ENCODE data around the gene ATRN. TPM values are rescaled to one million over a fixed set of nuclear protein-coding genes. Genes with fewer than 3 reads are reported as not detected.

ATRN gene
- total and polyA plus RNA-seq, 2 of the 8 experiments (the other 6 are each of a cell fraction or from before 2014, with no cell fraction given): 12.0 to 17.4 TPM

DNA sequence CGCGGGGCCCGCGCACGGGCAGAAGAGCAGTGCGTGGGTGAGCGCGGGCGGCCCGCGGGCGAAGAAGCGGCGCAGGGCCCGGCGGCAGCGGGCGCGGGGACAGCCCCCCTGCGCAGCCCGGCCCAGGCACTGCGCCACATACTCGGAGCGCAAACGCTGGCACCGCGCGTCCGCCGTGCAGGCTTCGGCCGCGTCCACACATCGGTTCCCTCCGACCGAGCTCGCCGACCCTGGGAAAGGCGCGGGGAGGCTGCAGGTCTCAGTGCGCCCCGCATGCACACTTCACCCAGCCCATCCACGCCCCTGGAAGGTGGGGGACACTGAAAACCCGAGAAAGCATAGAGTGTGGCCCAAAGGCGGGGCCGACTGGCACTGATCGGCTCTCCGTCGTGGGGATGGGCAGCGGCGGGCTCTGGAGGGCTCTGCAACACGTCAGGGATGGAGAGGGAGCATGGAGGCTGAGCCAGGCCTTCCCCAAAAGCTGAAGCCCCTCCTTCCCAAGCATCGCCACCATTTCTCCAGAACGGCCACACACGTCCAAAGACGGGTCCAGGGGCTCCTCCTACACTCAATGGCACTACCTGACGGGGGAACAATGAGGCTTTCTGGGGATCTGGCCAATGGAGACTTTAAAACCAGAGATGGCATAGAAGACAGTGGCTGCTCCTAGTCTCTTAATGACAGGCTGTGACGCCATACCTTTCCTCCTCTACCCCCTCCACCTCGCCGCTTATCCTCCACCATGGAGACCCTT, 190.4 kb downstream of the ATRN start:
- Histone ChIP-seq H2AK5ac (ENCODE audit: low read depth, low read length) (no peak overlapping the region), H4K5ac (ENCODE audit: insufficient read length, low read depth, low read length) (no peak overlapping the region), H3K4me3 (ENCODE audit: extremely low read depth in 1 of 4, insufficient read depth in 2 of 4, low read depth in 3 of 4, low read length in 4 of 4) (no peak overlapping the region), H3K36me3 (ENCODE audit: control insufficient read depth in 2 of 4, insufficient read depth in 4 of 4, low read length in 3 of 4) (peaks cover 0 to 5% (median 0%) of the 10 kb centered on the region in 4 experiments; a peak in 1 of 8 replicates), H4K91ac (replicated peaks; ENCODE audit: insufficient read length, low read length) (no peak overlapping the region), H3K18ac (ENCODE audit: extremely low read depth, low read length) (no peak overlapping the region), H3K27me3 (replicated peaks in 1 of 4; ENCODE audit: control insufficient read depth in 3 of 4, extremely low read depth in 1 of 4, insufficient read depth in 3 of 4, low read length in 3 of 4) (peaks cover 0 to 2% (median 0%) of the 10 kb centered on the region in 4 experiments; a peak in 1 of 7 replicates), H4K20me1 (replicated peaks in 1 of 2; ENCODE audit: control insufficient read depth in 1 of 2, insufficient read depth in 2 of 2, low read length in 2 of 2) (peaks cover 0 to 2% of the 10 kb centered on the region in 2 experiments), H2BK5ac (ENCODE audit: low read depth, low read length) (no peak overlapping the region), H3K14ac (ENCODE audit: insufficient read length) (no peak overlapping the region), H3K23ac (ENCODE audit: insufficient read length) (no peak overlapping the region), H3K9me3 (ENCODE audit: insufficient read depth in 2 of 2, low read depth in 1 of 2, low read length in 1 of 2) (peaks cover 0 to 17% of the 10 kb centered on the region in 2 experiments; a peak in 2 of 4 replicates), H3K4me2 (ENCODE audit: insufficient read depth in 1 of 2, low read depth in 2 of 2, low read length in 2 of 2) (no peak overlapping the region; a peak in 1 of 4 replicates), H2BK12ac (ENCODE audit: low read depth, low read length) (no peak overlapping the region), H3K56ac (replicated peaks; ENCODE audit: insufficient read length, low read depth, low read length) (no peak overlapping the region), H3K23me2 (ENCODE audit: low read depth, low read length) (peaks cover 2% of the 10 kb centered on the region; the same call in 1 of the 2 replicates), H2BK120ac (replicated peaks; ENCODE audit: low read depth, low read length) (no peak overlapping the region), H2BK20ac (ENCODE audit: low read length) (no peak overlapping the region), H3K79me1 (ENCODE audit: low read depth, low read length) (no peaks in the 10 kb centered on the region), H3K4ac (replicated peaks; ENCODE audit: insufficient read length, low read depth, low read length) (no peak overlapping the region), H2AFZ (ENCODE audit: low read length) (no peak overlapping the region), H3K9ac (replicated peaks in 1 of 4; ENCODE audit: extremely low read depth in 1 of 4, low read depth in 3 of 4, low read length in 3 of 4) (no peak overlapping the region), H3K27ac (ENCODE audit: low read depth, low read length) (no peak overlapping the region), H4K8ac (ENCODE audit: extremely low read depth, insufficient read depth, low read length) (0 out of 2 replicates have a peak overlapping the region, but pooled peaks have one; percentile 19), H2BK15ac (ENCODE audit: low read length) (no peak overlapping the region), H3K4me1 (replicated peaks in 1 of 4; ENCODE audit: control insufficient read depth in 3 of 4, insufficient read depth in 4 of 4, low read length in 3 of 4) (peaks cover 0 to 4% (median 0%) of the 10 kb centered on the region in 4 experiments; a peak in 3 of 7 replicates), H3K79me2 (ENCODE audit: control insufficient read depth in 1 of 2, insufficient read depth in 2 of 2, low read length in 2 of 2) (no peaks in the 10 kb centered on the region)
- FAIRE-seq: no peak
- no peak for DNase-seq (ENCODE audit: low read depth in 1 of 2, low spot score in 2 of 2)
- ChIA-PET CTCF (ENCODE audit: partially characterized antibody) (interaction anchor here (1.0 to 5.3 kb wide), 6 partner anchors 10 to 99 kb away, joined by 3 to 28 read pairs (median 4); no protein-coding TSS in a partner anchor), POLR2A (ENCODE audit: partially characterized antibody) (no interaction called here)
- WGBS, 2 experiments (ENCODE audit: extremely low coverage in 1 of 2, insufficient coverage in 1 of 2, insufficient read length in 1 of 2, insufficient replicate concordance in 2 of 2, low coverage in 1 of 2, low lambda C conversion rate in 2 of 2, missing lambda C conversion rate in 1 of 2): 93% methylated on average over 41 of the region's 60 CpGs; no CpG with 5 or more reads in 1 of the 2 experiments
- TF ChIP-seq JUN (IDR thresholded peaks at IDR 0.05; ENCODE audit: low read depth, low read length) (no peak), HDAC2 (IDR thresholded peaks at IDR 0.05; ENCODE audit: borderline replicate concordance in 1 of 2, low read depth in 2 of 2, low read length in 2 of 2) (no peak), RAD21 (IDR thresholded peaks at IDR 0.05 in 1 of 2, conservative IDR thresholded peaks at IDR 0.05 in 1 of 2; ENCODE audit: low read depth in 2 of 2, low read length in 2 of 2) (no peak), KDM4A (IDR thresholded peaks at IDR 0.05; ENCODE audit: low read depth, low read length, severe bottlenecking) (no peak), SIN3A (conservative IDR thresholded peaks at IDR 0.05 in 1 of 2, IDR thresholded peaks at IDR 0.05 in 1 of 2; ENCODE audit: low read depth in 1 of 2, low read length in 2 of 2) (no peak), HDAC6 (IDR thresholded peaks at IDR 0.05; ENCODE audit: low read depth, low read length) (no peak), RFX5 (IDR thresholded peaks at IDR 0.05; ENCODE audit: borderline replicate concordance, low read depth, low read length) (no peak), EZH2 (IDR thresholded peaks at IDR 0.05; ENCODE audit: low read depth, low read length, severe bottlenecking) (no peak), CHD1 (IDR thresholded peaks at IDR 0.05; ENCODE audit: low read depth, low read length) (no peak), TAF1 (IDR thresholded peaks at IDR 0.05; ENCODE audit: low read depth, low read length) (no peak), SIRT6 (IDR thresholded peaks at IDR 0.05; ENCODE audit: low read length) (no peak)

Measured in H1 (cell line).